Chondrocyte (in vitro differentiated cells): ENCODE data around the gene GH2. TPM values are rescaled to one million over a fixed set of nuclear protein-coding genes. Genes with fewer than 3 reads are reported as not detected.

Source experiments
- DNase-seq: peaks from one replicate; pipeline ENCODE4 v3.0.0; 2021; ENCODE audit warnings: mixed read lengths, low spot score
- H3K27ac Mint-ChIP-seq: one replicate; pipeline ENCODE4 v1.8.0; 2021; ENCODE audit warnings: mild to moderate bottlenecking, moderate library complexity, mixed read lengths; ENCODE audit not compliant: unreplicated experiment
- H3K27me3 Mint-ChIP-seq: 2 replicates; pipeline ENCODE4 v1.8.0; 2021; ENCODE audit warnings: low read depth, mixed read lengths
- H3K36me3 Mint-ChIP-seq: 2 replicates; pipeline ENCODE4 v1.8.0; 2021; ENCODE audit warnings: low read depth, mixed read lengths
- H3K4me1 Mint-ChIP-seq: 2 replicates; pipeline ENCODE4 v1.8.0; 2021; ENCODE audit warnings: low read depth, mild to moderate bottlenecking, mixed read lengths
- H3K4me3 Mint-ChIP-seq: one replicate; pipeline ENCODE4 v1.8.0; 2021; ENCODE audit warnings: mild to moderate bottlenecking, moderate library complexity, mixed read lengths; ENCODE audit not compliant: unreplicated experiment
- H3K9me3 Mint-ChIP-seq: 2 replicates; pipeline ENCODE4 v1.8.0; 2021; ENCODE audit warnings: low read depth, mixed read lengths
- CTCF ChIP-seq: fragments of 200-600 bp; sonication (generic); IDR thresholded peaks from 2 replicates; pipeline ENCODE4 v1.5.0; 2021; ENCODE audit warnings: antibody characterized with exemption, mild to moderate bottlenecking, moderate library complexity
- total RNA-seq: library from RNA; stranded (reverse); gene quantifications from 3 replicates; pipeline ENCODE4 v1.2.1, GENCODE V29; 2021

Gene GH2
- total RNA-seq, 1 donor from 2014 or later = not detected

GRCh38 chr17:63832455-63832854, 49.3 kb downstream of the GH2 start:
- H3K36me3 Mint-ChIP-seq = peaks cover 29% of the 10 kb centered on the region
- H3K4me3 Mint-ChIP-seq = no peak overlapping the region
- no peak for DNase-seq
- H3K27ac Mint-ChIP-seq = no peak overlapping the region
- TF ChIP-seq CTCF = no peak
- no peaks in the 10 kb centered on the region for H3K27me3 Mint-ChIP-seq
- H3K4me1 Mint-ChIP-seq = peaks cover 22% of the 10 kb centered on the region
- H3K9me3 Mint-ChIP-seq = no peaks in the 10 kb centered on the region

- TF ChIP-seq CTCF = no peak
- H3K9me3 Mint-ChIP-seq = no peaks in the 10 kb centered on the region
- H3K4me1 Mint-ChIP-seq = peaks cover 22% of the 10 kb centered on the region
- no peaks in the 10 kb centered on the region for H3K27me3 Mint-ChIP-seq
- H3K27ac Mint-ChIP-seq = no peak overlapping the region
- H3K4me3 Mint-ChIP-seq = no peak overlapping the region
- DNase-seq = no peak
- peaks cover 29% of the 10 kb centered on the region for H3K36me3 Mint-ChIP-seq
Measured at GRCh38 chr17:63832014-63832413, 49.7 kb downstream of the GH2 start.

DNA sequence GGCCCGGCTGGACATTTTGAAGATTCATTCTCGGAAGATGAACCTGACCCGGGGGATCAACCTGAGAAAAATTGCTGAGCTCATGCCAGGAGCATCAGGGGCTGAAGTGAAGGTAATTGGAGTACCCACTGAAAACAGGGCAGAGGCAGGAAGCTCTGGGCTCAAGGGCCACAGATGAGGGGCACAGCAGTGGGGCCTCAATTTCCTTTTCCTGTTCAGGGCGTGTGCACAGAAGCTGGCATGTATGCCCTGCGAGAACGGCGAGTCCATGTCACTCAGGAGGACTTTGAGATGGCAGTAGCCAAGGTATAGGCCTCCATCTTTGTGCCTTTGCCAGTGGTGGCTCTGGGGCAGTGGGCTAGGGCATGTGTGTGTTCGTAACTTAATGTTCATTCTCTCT, 50.2 kb downstream of the GH2 start:
- peaks cover 22% of the 10 kb centered on the region for H3K4me1 Mint-ChIP-seq
- H3K4me3 Mint-ChIP-seq = no peak overlapping the region
- no peaks in the 10 kb centered on the region for H3K27me3 Mint-ChIP-seq
- no peaks in the 10 kb centered on the region for H3K9me3 Mint-ChIP-seq
- DNase-seq = no peak
- no peak for TF ChIP-seq CTCF
- H3K27ac Mint-ChIP-seq = no peak overlapping the region
- peaks cover 29% of the 10 kb centered on the region for H3K36me3 Mint-ChIP-seq

DNA sequence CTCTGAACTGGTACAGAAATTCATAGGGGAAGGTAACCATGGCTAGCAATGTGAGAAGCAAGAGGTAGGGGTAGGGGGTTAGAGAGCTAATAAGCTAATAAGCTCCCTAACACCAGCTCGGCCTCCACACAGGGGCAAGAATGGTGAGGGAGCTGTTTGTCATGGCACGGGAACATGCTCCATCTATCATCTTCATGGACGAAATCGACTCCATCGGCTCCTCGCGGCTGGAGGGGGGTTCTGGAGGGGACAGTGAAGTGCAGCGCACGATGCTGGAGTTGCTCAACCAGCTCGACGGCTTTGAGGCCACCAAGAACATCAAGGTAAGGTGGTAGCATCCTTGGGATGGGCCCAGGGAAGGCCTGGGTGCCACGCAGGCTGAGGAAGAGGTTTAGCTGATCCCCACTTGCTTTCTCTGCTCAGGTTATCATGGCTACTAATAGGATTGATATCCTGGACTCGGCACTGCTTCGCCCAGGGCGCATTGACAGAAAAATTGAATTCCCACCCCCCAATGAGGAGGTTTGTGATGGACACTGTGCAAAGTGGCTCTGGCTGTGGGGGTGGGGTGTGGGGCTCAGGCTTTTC, 50.7 kb downstream of the GH2 start:
- Mint-ChIP-seq H3K27ac (peak overlapping the region; percentile 76), H3K9me3 (no peaks in the 10 kb centered on the region), H3K4me3 (no peak overlapping the region), H3K27me3 (no peaks in the 10 kb centered on the region), H3K36me3 (peaks cover 29% of the 10 kb centered on the region), H3K4me1 (peaks cover 27% of the 10 kb centered on the region)
- no peak for DNase-seq
- TF ChIP-seq CTCF = no peak

DNA sequence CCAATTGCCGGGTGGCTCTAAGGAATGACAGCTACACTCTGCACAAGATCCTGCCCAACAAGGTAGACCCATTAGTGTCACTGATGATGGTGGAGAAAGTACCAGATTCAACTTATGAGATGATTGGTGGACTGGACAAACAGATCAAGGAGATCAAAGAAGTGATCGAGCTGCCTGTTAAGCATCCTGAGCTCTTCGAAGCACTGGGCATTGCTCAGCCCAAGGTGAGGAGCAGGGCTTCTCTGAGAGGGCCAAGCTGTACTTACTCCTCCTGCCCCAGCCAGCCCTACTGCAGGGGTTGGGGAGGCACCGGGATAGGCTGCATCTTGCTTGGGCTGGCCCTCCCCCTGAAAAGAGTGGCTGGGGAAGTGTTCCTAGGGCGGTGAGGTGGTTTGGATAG, 51.5 kb downstream of the GH2 start:
- DNase-seq = no peak
- no peak for TF ChIP-seq CTCF
- Mint-ChIP-seq H3K36me3 (peaks cover 29% of the 10 kb centered on the region), H3K9me3 (no peaks in the 10 kb centered on the region), H3K27me3 (no peaks in the 10 kb centered on the region), H3K27ac (no peak overlapping the region), H3K4me1 (peaks cover 34% of the 10 kb centered on the region), H3K4me3 (no peak overlapping the region)

Other genes starting within 250 kb of the GH2 start
- gene LIMD2, start 181.8 kb downstream of the GH2 start, total RNA-seq = 24.7 to 33.3 TPM (median 32.2 TPM) in 3 replicates
- 26.2 to 47.3 TPM (median 27.1 TPM) in 3 replicates for gene STRADA, start 140.1 kb downstream of the GH2 start, total RNA-seq
- gene CCDC47, start 108.3 kb downstream of the GH2 start, total RNA-seq = 63.5 to 65.1 TPM (median 64.9 TPM) in 3 replicates
- 94.6 to 120 TPM (median 99.0 TPM) in 3 replicates for gene DDX42, start 107.8 kb downstream of the GH2 start, total RNA-seq
- gene PSMC5, start 54.5 kb downstream of the GH2 start, total RNA-seq = 92.3 to 112 TPM (median 94.9 TPM) in 3 replicates
- 26.5 to 41.4 TPM (median 27.9 TPM) in 3 replicates for gene FTSJ3, start 54.3 kb downstream of the GH2 start, total RNA-seq
- 30.7 to 35.1 TPM (median 34.6 TPM) in 3 replicates for gene SMARCD2, start 39.3 kb downstream of the GH2 start, total RNA-seq
- 6.9 TPM in 1 of 3 replicates, not detected in the others for gene CSH2, start 8.3 kb downstream of the GH2 start, total RNA-seq
- 14.0 TPM in 1 of 3 replicates, not detected in the others for gene CSH1, start 14.6 kb upstream of the GH2 start, total RNA-seq
- gene CSHL1, start 29.3 kb upstream of the GH2 start, total RNA-seq = 0.68 TPM in 1 of 3 replicates, not detected in the others
- not detected in 3 replicates for gene GH1, start 36.9 kb upstream of the GH2 start, total RNA-seq
- gene CD79B, start 50.4 kb upstream of the GH2 start, total RNA-seq = not detected in 3 replicates
- gene SCN4A, start 91.0 kb upstream of the GH2 start, total RNA-seq = not detected in 3 replicates
- 0.28 to 0.35 TPM in 2 of 3 replicates, not detected in the other for gene PRR29, start 116.4 kb upstream of the GH2 start, total RNA-seq
- not detected in 3 replicates for gene ICAM2, start 138.7 kb upstream of the GH2 start, total RNA-seq
- 12.1 to 18.2 TPM (median 14.9 TPM) in 3 replicates for gene ERN1, start 248.2 kb upstream of the GH2 start, total RNA-seq